ENCODE data around the gene MRPL18. TPM values are rescaled to one million over a fixed set of nuclear protein-coding genes. Genes with fewer than 3 reads are reported as not detected.

MRPL18 gene
- total RNA-seq, 2 donors from 2014 or later, result 23.2 to 24.9 TPM

Other genes with a start within 250 kb of the MRPL18 start
- gene SOD2, start 97.2 kb upstream of the MRPL18 start, total RNA-seq, result 100 to 1,000 TPM; 200 to 292 TPM
- 100 to 1,000 TPM; 159 to 160 TPM for gene WTAP, start 63.0 kb upstream of the MRPL18 start, total RNA-seq
- 10 to 100 TPM; 26.9 to 34.6 TPM for gene ACAT2, start 28.4 kb upstream of the MRPL18 start, total RNA-seq
- 100 to 1,000 TPM; 195 to 196 TPM for gene TCP1, start 865 bp upstream of the MRPL18 start, total RNA-seq
- gene PNLDC1, start 9.8 kb downstream of the MRPL18 start, total RNA-seq, result 1 to 10 TPM in 1 of 2 donors, not detected in 1; 1.2 TPM
- not detected for gene MAS1, start 100.5 kb downstream of the MRPL18 start, total RNA-seq
- gene IGF2R, start 178.6 kb downstream of the MRPL18 start, total RNA-seq, result 10 to 100 TPM; 56.7 to 59.5 TPM

Data from T-helper 17 cell (primary cell).